AG04450 (cell line): ENCODE results near the gene CPNE8. TPM values are rescaled to one million over a fixed set of nuclear protein-coding genes. Genes with fewer than 3 reads are reported as not detected.

ENCODE experiments used
- CTCF ChIA-PET: fragments of 300-600, 350-600 bp; formaldehyde crosslinking; extraction: SDS; loops from one replicate; lab custom pipeline; 2022; ENCODE audit warnings: antibody characterized with exemption, inconsistent platforms; lab: Charles Lee
- POLR2A ChIA-PET: fragments of 350-600 bp; formaldehyde crosslinking; extraction: SDS; loops from one replicate; lab custom pipeline; 2021; ENCODE audit warnings: antibody characterized with exemption, inconsistent platforms; lab: Yijun Ruan, JAX
- DNase-seq: peaks from one replicate; pipeline ENCODE4 v3.0.0-alpha.2; 2011; ENCODE audit warnings: low read depth, low spot score
- H3K27ac ChIP-seq: one replicate; pipeline ENCODE4 v1.5.1; 2012; ENCODE audit warnings: low read depth, low read length, control low read depth
- H3K27me3 ChIP-seq: one replicate; pipeline ENCODE4 v1.6.0; 2012; ENCODE audit warnings: low read length; ENCODE audit not compliant: control insufficient read depth, insufficient read depth
- H3K4me3 ChIP-seq: 2 replicates; pipeline ENCODE4 v1.5.1; 2011; ENCODE audit warnings: mild to moderate bottlenecking, low read depth, low read length, control low read depth
- H3K9me3 ChIP-seq: 2 replicates; pipeline ENCODE4 v1.5.1; 2012; ENCODE audit warnings: low read length; ENCODE audit not compliant: control insufficient read depth, insufficient read depth
- CTCF ChIP-seq: IDR thresholded peaks from 2 replicates; pipeline ENCODE4 v1.5.1; 2011; ENCODE audit warnings: low read depth, low read length, control low read depth, inconsistent platforms
- polyA plus RNA-seq: library from polyadenylated mRNA; depleted of rRNA; stranded (reverse); fragments of >200 nt; gene quantifications from 2 replicates; pipeline ENCODE4 v1.2.3, GENCODE V29; 2011

The CPNE8 gene
- polyA plus RNA-seq, 1 experiment: 0.02 TPM

DNA sequence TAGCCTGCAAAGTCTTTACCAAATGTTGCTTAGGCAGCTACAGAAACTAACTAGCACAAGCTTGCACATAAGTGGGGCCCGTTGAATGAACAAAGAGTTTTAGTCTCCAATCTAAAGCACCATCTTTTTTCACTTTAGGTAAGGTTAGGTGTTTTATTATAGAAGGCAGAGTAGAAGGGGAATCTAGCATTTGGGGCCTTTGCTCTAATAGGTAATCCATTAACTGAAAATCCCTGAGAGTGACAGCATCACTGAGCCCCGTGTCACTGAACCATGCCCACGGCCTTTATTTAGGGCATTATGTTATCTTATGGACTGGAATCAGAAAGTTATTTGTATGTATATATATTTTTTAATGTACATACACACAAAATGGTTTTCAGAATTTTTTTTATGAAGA, 25.1 kb downstream of the CPNE8 start:
- H3K9me3 ChIP-seq: peaks cover 9% of the 10 kb centered on the region
- ChIA-PET CTCF (no interaction called here), POLR2A (no interaction called here)
- no peaks in the 10 kb centered on the region for H3K27me3 ChIP-seq
- no peak overlapping the region for H3K4me3 ChIP-seq
- DNase-seq: no peak
- no peak for TF ChIP-seq CTCF
- H3K27ac ChIP-seq: no peak overlapping the region

GRCh38 chr12:38878986-38879385, 26.4 kb downstream of the CPNE8 start:
- POLR2A ChIA-PET: no interaction called here

GRCh38 chr12:38878333-38878705, 27.1 kb downstream of the CPNE8 start:
- CTCF ChIA-PET: no interaction called here
- DNase-seq: no peak
- no peak overlapping the region for H3K4me3 ChIP-seq
- no peak for TF ChIP-seq CTCF
- no peaks in the 10 kb centered on the region for H3K27me3 ChIP-seq
- POLR2A ChIA-PET: no interaction called here
- no peak overlapping the region for H3K27ac ChIP-seq
- H3K9me3 ChIP-seq: peaks cover 9% of the 10 kb centered on the region

More at GRCh38 chr12:38878986-38879385, 26.4 kb downstream of the CPNE8 start:
- no peaks in the 10 kb centered on the region for H3K27me3 ChIP-seq
- H3K27ac ChIP-seq: no peak overlapping the region
- peaks cover 9% of the 10 kb centered on the region for H3K9me3 ChIP-seq
- no peak for TF ChIP-seq CTCF
- CTCF ChIA-PET: no interaction called here
- no peak overlapping the region for H3K4me3 ChIP-seq
- no peak for DNase-seq

GRCh38 chr12:38875586-38876228, 29.7 kb downstream of the CPNE8 start:
- POLR2A ChIA-PET: no interaction called here
- H3K27me3 ChIP-seq: no peaks in the 10 kb centered on the region
- H3K27ac ChIP-seq: no peak overlapping the region
- CTCF ChIA-PET: no interaction called here
- no peak for TF ChIP-seq CTCF
- H3K4me3 ChIP-seq: no peak overlapping the region
- no peak for DNase-seq
- peaks cover 3% of the 10 kb centered on the region; the same call in 1 of the 2 replicates for H3K9me3 ChIP-seq

DNA sequence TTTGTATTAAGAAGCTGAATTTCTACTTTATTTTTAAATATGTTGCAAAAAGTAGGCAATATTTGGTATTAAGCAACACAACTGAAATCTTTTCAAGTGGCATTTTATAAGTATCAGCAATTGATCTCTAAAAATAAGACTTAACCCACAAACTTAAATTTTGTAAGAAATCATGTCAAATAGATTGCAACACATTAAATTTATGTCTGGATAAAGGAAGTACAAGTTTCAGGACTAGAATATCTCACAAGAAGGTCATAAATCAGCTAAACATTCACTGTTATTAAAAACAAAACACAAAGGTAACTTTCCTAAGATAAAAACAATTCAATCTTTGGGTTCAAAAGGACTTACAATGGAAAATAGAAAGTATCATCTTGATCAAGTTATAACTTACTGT, 32.8 kb downstream of the CPNE8 start:
- H3K4me3 ChIP-seq: no peak overlapping the region
- no peaks in the 10 kb centered on the region for H3K9me3 ChIP-seq
- POLR2A ChIA-PET: no interaction called here
- H3K27ac ChIP-seq: no peak overlapping the region
- no peak for DNase-seq
- no peaks in the 10 kb centered on the region for H3K27me3 ChIP-seq
- CTCF ChIA-PET: no interaction called here
- no peak for TF ChIP-seq CTCF
